ENCODE measurements around the gene PIP5K1A.
A peak's percentile ranks its signal among the peaks of the same experiment; 100 is the strongest.

Gene PIP5K1A, protein sequence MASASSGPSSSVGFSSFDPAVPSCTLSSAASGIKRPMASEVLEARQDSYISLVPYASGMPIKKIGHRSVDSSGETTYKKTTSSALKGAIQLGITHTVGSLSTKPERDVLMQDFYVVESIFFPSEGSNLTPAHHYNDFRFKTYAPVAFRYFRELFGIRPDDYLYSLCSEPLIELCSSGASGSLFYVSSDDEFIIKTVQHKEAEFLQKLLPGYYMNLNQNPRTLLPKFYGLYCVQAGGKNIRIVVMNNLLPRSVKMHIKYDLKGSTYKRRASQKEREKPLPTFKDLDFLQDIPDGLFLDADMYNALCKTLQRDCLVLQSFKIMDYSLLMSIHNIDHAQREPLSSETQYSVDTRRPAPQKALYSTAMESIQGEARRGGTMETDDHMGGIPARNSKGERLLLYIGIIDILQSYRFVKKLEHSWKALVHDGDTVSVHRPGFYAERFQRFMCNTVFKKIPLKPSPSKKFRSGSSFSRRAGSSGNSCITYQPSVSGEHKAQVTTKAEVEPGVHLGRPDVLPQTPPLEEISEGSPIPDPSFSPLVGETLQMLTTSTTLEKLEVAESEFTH

GRCh38 chr1:151198254-151199127 lies at the start of gene PIP5K1A:
Gene PIP5K1A, plus strand, starts transcription at chr1:151198552. Its CDS starts 445 bp downstream, at chr1:151198997.
- TF ChIP-seq NFIC (IDR thresholded peaks at IDR 0.05) (no peak; the same call in 1 of the 2 replicates), EP300 (IDR thresholded peaks at IDR 0.05; ENCODE audit: borderline replicate concordance) (no peak), TEAD4 (IDR thresholded peaks at IDR 0.05) (0 out of 2 replicates have a peak, but pooled peaks have one; percentile 4), ZBTB7A (IDR thresholded peaks at IDR 0.05; ENCODE audit: low read depth) (peak; percentile 57; the same call in 1 of the 2 replicates), TAF1 (IDR thresholded peaks at IDR 0.05; ENCODE audit: low read depth) (peak; percentile 70; the same call in 1 of the 2 replicates), RAD21 (IDR thresholded peaks at IDR 0.05; ENCODE audit: low read depth) (no peak), EGR1 (IDR thresholded peaks at IDR 0.05) (0 out of 2 replicates have a peak, but pooled peaks have one; percentile 3), CEBPB (IDR thresholded peaks at IDR 0.05) (no peak), CREB1 (IDR thresholded peaks at IDR 0.05; ENCODE audit: low read depth) (no peak; the same call in 1 of the 2 replicates), MAX (IDR thresholded peaks at IDR 0.05) (peak; percentile 83), TCF12 (IDR thresholded peaks at IDR 0.05; ENCODE audit: low read depth) (0 out of 2 replicates have a peak, but pooled peaks have one; percentile 6), YY1 (IDR thresholded peaks at IDR 0.05; ENCODE audit: low read depth) (peak; percentile 90)
- TF ChIP-seq, protein P1, sequence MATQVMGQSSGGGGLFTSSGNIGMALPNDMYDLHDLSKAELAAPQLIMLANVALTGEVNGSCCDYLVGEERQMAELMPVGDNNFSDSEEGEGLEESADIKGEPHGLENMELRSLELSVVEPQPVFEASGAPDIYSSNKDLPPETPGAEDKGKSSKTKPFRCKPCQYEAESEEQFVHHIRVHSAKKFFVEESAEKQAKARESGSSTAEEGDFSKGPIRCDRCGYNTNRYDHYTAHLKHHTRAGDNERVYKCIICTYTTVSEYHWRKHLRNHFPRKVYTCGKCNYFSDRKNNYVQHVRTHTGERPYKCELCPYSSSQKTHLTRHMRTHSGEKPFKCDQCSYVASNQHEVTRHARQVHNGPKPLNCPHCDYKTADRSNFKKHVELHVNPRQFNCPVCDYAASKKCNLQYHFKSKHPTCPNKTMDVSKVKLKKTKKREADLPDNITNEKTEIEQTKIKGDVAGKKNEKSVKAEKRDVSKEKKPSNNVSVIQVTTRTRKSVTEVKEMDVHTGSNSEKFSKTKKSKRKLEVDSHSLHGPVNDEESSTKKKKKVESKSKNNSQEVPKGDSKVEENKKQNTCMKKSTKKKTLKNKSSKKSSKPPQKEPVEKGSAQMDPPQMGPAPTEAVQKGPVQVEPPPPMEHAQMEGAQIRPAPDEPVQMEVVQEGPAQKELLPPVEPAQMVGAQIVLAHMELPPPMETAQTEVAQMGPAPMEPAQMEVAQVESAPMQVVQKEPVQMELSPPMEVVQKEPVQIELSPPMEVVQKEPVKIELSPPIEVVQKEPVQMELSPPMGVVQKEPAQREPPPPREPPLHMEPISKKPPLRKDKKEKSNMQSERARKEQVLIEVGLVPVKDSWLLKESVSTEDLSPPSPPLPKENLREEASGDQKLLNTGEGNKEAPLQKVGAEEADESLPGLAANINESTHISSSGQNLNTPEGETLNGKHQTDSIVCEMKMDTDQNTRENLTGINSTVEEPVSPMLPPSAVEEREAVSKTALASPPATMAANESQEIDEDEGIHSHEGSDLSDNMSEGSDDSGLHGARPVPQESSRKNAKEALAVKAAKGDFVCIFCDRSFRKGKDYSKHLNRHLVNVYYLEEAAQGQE (IDR thresholded peaks at IDR 0.05; ENCODE audit: low read depth): no peak
- TF ChIP-seq, protein P2, sequence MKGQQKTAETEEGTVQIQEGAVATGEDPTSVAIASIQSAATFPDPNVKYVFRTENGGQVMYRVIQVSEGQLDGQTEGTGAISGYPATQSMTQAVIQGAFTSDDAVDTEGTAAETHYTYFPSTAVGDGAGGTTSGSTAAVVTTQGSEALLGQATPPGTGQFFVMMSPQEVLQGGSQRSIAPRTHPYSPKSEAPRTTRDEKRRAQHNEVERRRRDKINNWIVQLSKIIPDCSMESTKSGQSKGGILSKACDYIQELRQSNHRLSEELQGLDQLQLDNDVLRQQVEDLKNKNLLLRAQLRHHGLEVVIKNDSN (IDR thresholded peaks at IDR 0.05): peak; percentile 99

GRCh38 chr1:151156515-151156819 lies 41.9 kb upstream of the PIP5K1A start, which contains the start of gene TNFAIP8L2:
Gene TNFAIP8L2, plus strand, starts transcription at chr1:151156649. Its CDS starts 2,049 bp downstream, at chr1:151158698.
- no peak for TF ChIP-seq FOXM1 (IDR thresholded peaks at IDR 0.05; ENCODE audit: borderline replicate concordance, low read depth)
- TF ChIP-seq, protein P1 (IDR thresholded peaks at IDR 0.05; ENCODE audit: low read depth): no peak
- TF ChIP-seq CREB1 (IDR thresholded peaks at IDR 0.05; ENCODE audit: low read depth): no peak
- no peak for TF ChIP-seq ZBTB7A (IDR thresholded peaks at IDR 0.05; ENCODE audit: low read depth)
- no peak for TF ChIP-seq TAF1 (IDR thresholded peaks at IDR 0.05; ENCODE audit: low read depth)
- TF ChIP-seq EP300 (IDR thresholded peaks at IDR 0.05; ENCODE audit: borderline replicate concordance): no peak
- no peak for TF ChIP-seq MAX (IDR thresholded peaks at IDR 0.05)
- no peak for TF ChIP-seq TEAD4 (IDR thresholded peaks at IDR 0.05)

GRCh38 chr1:151157067-151157531 lies 41.3 kb upstream of the PIP5K1A start:
- TF ChIP-seq, protein P1 (IDR thresholded peaks at IDR 0.05; ENCODE audit: low read depth): no peak
- no peak for TF ChIP-seq TAF1 (IDR thresholded peaks at IDR 0.05; ENCODE audit: low read depth)
- TF ChIP-seq TEAD4 (IDR thresholded peaks at IDR 0.05): no peak
- no peak for TF ChIP-seq YY1 (IDR thresholded peaks at IDR 0.05; ENCODE audit: low read depth)
- TF ChIP-seq, protein P2 (IDR thresholded peaks at IDR 0.05): no peak
- no peak for TF ChIP-seq CEBPB (IDR thresholded peaks at IDR 0.05)
- no peak for TF ChIP-seq FOXM1 (IDR thresholded peaks at IDR 0.05; ENCODE audit: borderline replicate concordance, low read depth)
- no peak for TF ChIP-seq CREB1 (IDR thresholded peaks at IDR 0.05; ENCODE audit: low read depth)
- no peak for TF ChIP-seq NFIC (IDR thresholded peaks at IDR 0.05)
- TF ChIP-seq TCF12 (IDR thresholded peaks at IDR 0.05; ENCODE audit: low read depth): no peak
- no peak for TF ChIP-seq RAD21 (IDR thresholded peaks at IDR 0.05; ENCODE audit: low read depth)
- no peak for TF ChIP-seq MAX (IDR thresholded peaks at IDR 0.05)
- TF ChIP-seq EGR1 (IDR thresholded peaks at IDR 0.05): no peak
- no peak for TF ChIP-seq EP300 (IDR thresholded peaks at IDR 0.05; ENCODE audit: borderline replicate concordance)
- no peak for TF ChIP-seq ZBTB7A (IDR thresholded peaks at IDR 0.05; ENCODE audit: low read depth)
